Neural cell (in vitro differentiated cells): Measurements from ENCODE around the gene NARS2. TPM values are rescaled to one million over a fixed set of nuclear protein-coding genes. Genes with fewer than 3 reads are reported as not detected.
"Not testable (repeated sequence)": the region's sequence is repeated elsewhere in the genome, so short reads cannot be mapped to it uniquely, and the experiment has no call there.

Experiments
- H2AFZ ChIP-seq: fragments of 200-600, 300-800 bp; sonication (generic), shearing (Covaris generic); 2 replicates; pipeline ENCODE4 v1.6.0; 2014; ENCODE audit warnings: low read depth, mild to moderate bottlenecking, antibody characterized with exemption, low read length, moderate library complexity
- H3F3A ChIP-seq: fragments of 200-600 bp; shearing (Covaris generic); 2 replicates; pipeline ENCODE4 v1.6.1; 2016; ENCODE audit warnings: mild to moderate bottlenecking, moderate library complexity, mixed read lengths, antibody characterized with exemption, low read length; ENCODE audit not compliant: insufficient read depth, poor library complexity, severe bottlenecking
- H3K27ac ChIP-seq: fragments of 200-600, 300-800 bp; sonication (generic), shearing (Covaris generic); 2 replicates; pipeline ENCODE4 v1.5.1; 2014; ENCODE audit warnings: mild to moderate bottlenecking, low read length, moderate library complexity
- H3K27me3 ChIP-seq: fragments of 300-800, 200-600 bp; sonication (generic), shearing (Covaris generic); 2 replicates; pipeline ENCODE4 v1.6.0; 2014; ENCODE audit warnings: mild to moderate bottlenecking, low read depth, low read length, moderate library complexity; ENCODE audit not compliant: insufficient read depth
- H3K36me3 ChIP-seq: fragments of 300-800, 200-600 bp; sonication (generic), shearing (Covaris generic); 2 replicates; pipeline ENCODE4 v1.5.1; 2014; ENCODE audit warnings: mild to moderate bottlenecking, antibody characterized with exemption, low read length, moderate library complexity; ENCODE audit not compliant: insufficient read depth
- H3K4me2 ChIP-seq: fragments of 300-800, 200-600 bp; sonication (generic), shearing (Covaris generic); 2 replicates; pipeline ENCODE4 v1.6.0; 2014; ENCODE audit warnings: mild to moderate bottlenecking, low read length
- H3K4me3 ChIP-seq: fragments of 300-800, 200-600 bp; sonication (generic), shearing (Covaris generic); 2 replicates; pipeline ENCODE4 v1.5.1; 2014; ENCODE audit warnings: mild to moderate bottlenecking, low read length, moderate library complexity
- H3K79me2 ChIP-seq: fragments of 200-600 bp; shearing (Covaris generic); replicated peaks from 2 replicates; pipeline ENCODE4 v1.6.0; 2014; ENCODE audit warnings: mild to moderate bottlenecking, low read length, moderate library complexity; ENCODE audit not compliant: insufficient read depth
- H3K9ac ChIP-seq: fragments of 300-800, 200-600 bp; sonication (generic), shearing (Covaris generic); 2 replicates; pipeline ENCODE4 v1.6.1; 2016; ENCODE audit warnings: mild to moderate bottlenecking, low read length, mixed read lengths
- H3K9me2 ChIP-seq: fragments of 200-600 bp; shearing (Covaris generic); 2 replicates; pipeline ENCODE4 v1.6.1; 2016; ENCODE audit warnings: mild to moderate bottlenecking, low read length, mixed read lengths; ENCODE audit not compliant: insufficient read depth
- H3K9me3 ChIP-seq: fragments of 200-600, 300-800 bp; sonication (generic), shearing (Covaris generic); 2 replicates; pipeline ENCODE4 v1.6.1; 2016; ENCODE audit warnings: mild to moderate bottlenecking, mixed run types, low read length, moderate library complexity, mixed read lengths
- H4K20me1 ChIP-seq: fragments of 200-600 bp; shearing (Covaris generic); 2 replicates; pipeline ENCODE4 v1.6.1; 2016; ENCODE audit warnings: mild to moderate bottlenecking, mixed run types; ENCODE audit not compliant: insufficient read depth
- EP300 ChIP-seq: fragments of 450-650 bp; conservative IDR thresholded peaks from 2 replicates; pipeline ENCODE4 v1.6.1; 2014; ENCODE audit warnings: antibody characterized with exemption, mild to moderate bottlenecking, moderate library complexity; ENCODE audit not compliant: poor library complexity, severe bottlenecking
- MXI1 ChIP-seq: fragments of 450-650 bp; conservative IDR thresholded peaks from 2 replicates; pipeline ENCODE4 v1.6.1; 2014; ENCODE audit warnings: antibody characterized with exemption, mild to moderate bottlenecking; ENCODE audit not compliant: poor library complexity, severe bottlenecking
- RAD21 ChIP-seq: fragments of 450-650 bp; conservative IDR thresholded peaks from 2 replicates; pipeline ENCODE4 v1.6.1; 2014; ENCODE audit warnings: antibody characterized with exemption, mild to moderate bottlenecking, moderate library complexity
- SMC3 ChIP-seq: fragments of 450-650 bp; conservative IDR thresholded peaks from 2 replicates; pipeline ENCODE4 v1.6.1; 2014; ENCODE audit warnings: antibody characterized with exemption, mild to moderate bottlenecking, moderate library complexity; ENCODE audit not compliant: poor library complexity
- TAF1 ChIP-seq: IDR thresholded peaks from 2 replicates; pipeline ENCODE4 v1.6.1; 2012; ENCODE audit warnings: low read depth
- polyA plus RNA-seq: library from polyadenylated mRNA; depleted of rRNA; stranded (reverse); fragments of >200 nt; gene quantifications from 2 replicates; pipeline ENCODE4 v1.2.3, GENCODE V29; 2014
- TF ChIP-seq, protein P1 (sequence below): fragments of 450-650 bp; IDR thresholded peaks from 2 replicates; pipeline ENCODE4 v1.5.1; 2014; ENCODE audit warnings: antibody characterized with exemption, mild to moderate bottlenecking, moderate library complexity; ENCODE audit not compliant: poor library complexity, severe bottlenecking
- TF ChIP-seq, protein P2 (sequence below): IDR thresholded peaks from 2 replicates; pipeline ENCODE4 v1.6.1; 2012; ENCODE audit warnings: borderline replicate concordance

The NARS2 gene
- polyA plus RNA-seq, 1 donor from 2014 or later, result 39.6 TPM

DNA sequence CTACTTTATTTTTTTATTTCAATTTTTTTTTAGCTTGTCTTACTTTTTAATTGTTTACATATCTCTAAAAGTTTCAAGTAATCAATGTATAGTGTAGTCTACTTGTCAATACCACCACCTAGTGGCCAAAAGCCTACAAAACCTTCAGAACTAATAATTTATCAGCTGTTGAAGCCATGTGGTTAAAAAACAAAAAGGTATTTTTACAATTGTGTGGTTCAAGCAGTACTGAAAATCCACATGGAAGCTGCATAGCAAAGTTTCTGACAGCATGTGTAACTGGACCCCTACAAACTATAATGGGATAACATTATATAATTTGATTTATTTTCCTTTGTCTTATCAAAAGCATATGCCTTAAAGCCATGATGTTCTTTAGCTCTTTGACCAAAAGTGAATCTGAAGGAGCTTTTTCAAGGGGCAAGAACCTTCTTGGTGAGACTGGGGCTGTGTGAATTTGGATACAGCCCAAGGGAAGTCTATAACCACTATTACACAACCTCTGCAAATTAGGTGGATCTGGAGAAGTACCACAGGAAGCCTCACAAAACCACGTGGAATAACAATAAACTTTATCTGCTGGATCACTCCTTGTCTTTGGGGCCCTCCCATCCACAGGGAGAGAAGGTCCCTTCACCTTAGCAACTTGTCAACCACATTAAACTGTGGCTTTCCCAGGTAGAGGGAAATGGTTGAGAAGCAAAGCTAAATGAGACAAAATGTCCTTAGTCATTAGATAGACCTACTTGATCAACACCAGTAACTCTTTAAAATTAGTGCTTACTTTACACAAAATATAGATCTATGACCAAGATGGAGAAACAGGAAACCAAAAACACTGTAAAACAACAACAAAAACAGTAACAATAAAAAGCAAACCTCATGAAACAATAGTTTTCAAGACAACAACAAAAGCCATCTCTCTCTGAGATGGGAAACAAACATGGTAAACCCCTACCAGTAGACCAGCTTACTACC, 9.9 kb downstream of the NARS2 start:
- H3K79me2 ChIP-seq, result no peaks in the 10 kb centered on the region
- H3K36me3 ChIP-seq, result no peaks in the 10 kb centered on the region
- no peak overlapping the region for H3K27ac ChIP-seq
- H3F3A ChIP-seq, result no peaks in the 10 kb centered on the region
- TF ChIP-seq, protein P1, sequence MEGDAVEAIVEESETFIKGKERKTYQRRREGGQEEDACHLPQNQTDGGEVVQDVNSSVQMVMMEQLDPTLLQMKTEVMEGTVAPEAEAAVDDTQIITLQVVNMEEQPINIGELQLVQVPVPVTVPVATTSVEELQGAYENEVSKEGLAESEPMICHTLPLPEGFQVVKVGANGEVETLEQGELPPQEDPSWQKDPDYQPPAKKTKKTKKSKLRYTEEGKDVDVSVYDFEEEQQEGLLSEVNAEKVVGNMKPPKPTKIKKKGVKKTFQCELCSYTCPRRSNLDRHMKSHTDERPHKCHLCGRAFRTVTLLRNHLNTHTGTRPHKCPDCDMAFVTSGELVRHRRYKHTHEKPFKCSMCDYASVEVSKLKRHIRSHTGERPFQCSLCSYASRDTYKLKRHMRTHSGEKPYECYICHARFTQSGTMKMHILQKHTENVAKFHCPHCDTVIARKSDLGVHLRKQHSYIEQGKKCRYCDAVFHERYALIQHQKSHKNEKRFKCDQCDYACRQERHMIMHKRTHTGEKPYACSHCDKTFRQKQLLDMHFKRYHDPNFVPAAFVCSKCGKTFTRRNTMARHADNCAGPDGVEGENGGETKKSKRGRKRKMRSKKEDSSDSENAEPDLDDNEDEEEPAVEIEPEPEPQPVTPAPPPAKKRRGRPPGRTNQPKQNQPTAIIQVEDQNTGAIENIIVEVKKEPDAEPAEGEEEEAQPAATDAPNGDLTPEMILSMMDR, result peak; percentile 85
- peak; percentile 82 for TF ChIP-seq SMC3
- peak; percentile 90 for TF ChIP-seq RAD21
- TF ChIP-seq, protein P2, sequence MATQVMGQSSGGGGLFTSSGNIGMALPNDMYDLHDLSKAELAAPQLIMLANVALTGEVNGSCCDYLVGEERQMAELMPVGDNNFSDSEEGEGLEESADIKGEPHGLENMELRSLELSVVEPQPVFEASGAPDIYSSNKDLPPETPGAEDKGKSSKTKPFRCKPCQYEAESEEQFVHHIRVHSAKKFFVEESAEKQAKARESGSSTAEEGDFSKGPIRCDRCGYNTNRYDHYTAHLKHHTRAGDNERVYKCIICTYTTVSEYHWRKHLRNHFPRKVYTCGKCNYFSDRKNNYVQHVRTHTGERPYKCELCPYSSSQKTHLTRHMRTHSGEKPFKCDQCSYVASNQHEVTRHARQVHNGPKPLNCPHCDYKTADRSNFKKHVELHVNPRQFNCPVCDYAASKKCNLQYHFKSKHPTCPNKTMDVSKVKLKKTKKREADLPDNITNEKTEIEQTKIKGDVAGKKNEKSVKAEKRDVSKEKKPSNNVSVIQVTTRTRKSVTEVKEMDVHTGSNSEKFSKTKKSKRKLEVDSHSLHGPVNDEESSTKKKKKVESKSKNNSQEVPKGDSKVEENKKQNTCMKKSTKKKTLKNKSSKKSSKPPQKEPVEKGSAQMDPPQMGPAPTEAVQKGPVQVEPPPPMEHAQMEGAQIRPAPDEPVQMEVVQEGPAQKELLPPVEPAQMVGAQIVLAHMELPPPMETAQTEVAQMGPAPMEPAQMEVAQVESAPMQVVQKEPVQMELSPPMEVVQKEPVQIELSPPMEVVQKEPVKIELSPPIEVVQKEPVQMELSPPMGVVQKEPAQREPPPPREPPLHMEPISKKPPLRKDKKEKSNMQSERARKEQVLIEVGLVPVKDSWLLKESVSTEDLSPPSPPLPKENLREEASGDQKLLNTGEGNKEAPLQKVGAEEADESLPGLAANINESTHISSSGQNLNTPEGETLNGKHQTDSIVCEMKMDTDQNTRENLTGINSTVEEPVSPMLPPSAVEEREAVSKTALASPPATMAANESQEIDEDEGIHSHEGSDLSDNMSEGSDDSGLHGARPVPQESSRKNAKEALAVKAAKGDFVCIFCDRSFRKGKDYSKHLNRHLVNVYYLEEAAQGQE, result no peak
- no peak for TF ChIP-seq TAF1
- TF ChIP-seq EP300, result no peak
- peak; percentile 49 for TF ChIP-seq MXI1
- no peaks in the 10 kb centered on the region for H4K20me1 ChIP-seq
- H3K9ac ChIP-seq, result no peak overlapping the region
- no peak overlapping the region for H3K4me3 ChIP-seq
- no peak overlapping the region for H2AFZ ChIP-seq
- H3K4me2 ChIP-seq, result no peak overlapping the region
- H3K9me2 ChIP-seq, result no peaks in the 10 kb centered on the region
- no peaks in the 10 kb centered on the region for H3K27me3 ChIP-seq
- H3K9me3 ChIP-seq, result no peaks in the 10 kb centered on the region

DNA sequence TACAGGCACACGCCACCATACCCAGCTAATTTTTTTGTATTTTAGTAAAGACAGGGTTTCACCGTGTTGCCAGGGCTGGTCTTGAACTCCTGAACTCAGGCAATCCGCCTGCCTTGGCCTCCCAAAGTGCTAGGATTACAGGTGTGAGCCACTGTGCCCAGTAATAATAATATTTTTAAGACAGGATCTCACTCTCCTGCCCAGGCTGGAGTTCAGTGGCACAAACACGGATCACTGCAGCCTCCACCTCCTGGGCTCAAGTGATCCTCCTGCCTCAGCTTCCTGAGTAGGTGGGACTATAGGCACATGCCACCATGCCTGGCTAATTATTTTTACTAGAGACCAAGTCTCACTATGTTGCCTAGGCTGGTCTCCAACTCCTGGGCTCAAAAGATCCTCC, 10.6 kb downstream of the NARS2 start:
- not testable (repeated sequence) for H3K79me2 ChIP-seq, H3F3A ChIP-seq, H3K36me3 ChIP-seq

DNA sequence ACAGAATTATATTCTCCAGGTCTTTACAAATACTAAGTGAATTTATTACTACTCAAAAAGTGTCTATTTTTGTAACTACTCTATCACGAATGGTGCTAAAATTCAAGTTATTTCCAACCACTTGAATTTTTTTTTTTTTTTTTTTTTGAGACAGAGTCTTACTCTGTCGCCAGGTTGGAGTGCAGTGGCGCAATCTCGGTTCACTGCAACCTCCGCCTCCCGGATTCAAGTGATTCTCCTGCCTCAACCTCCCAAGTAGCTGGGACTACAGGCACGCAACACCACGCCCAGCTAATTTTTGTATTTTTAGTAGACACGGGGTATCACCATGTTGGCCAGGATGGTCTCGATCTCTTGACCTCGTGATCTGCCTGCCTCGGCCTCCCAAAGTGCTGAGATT, 11.6 kb downstream of the NARS2 start:
- not testable (repeated sequence) for H3F3A ChIP-seq, H3K4me3 ChIP-seq, H2AFZ ChIP-seq, H3K27me3 ChIP-seq, H3K79me2 ChIP-seq, H3K27ac ChIP-seq, H3K9me2 ChIP-seq, H3K9me3 ChIP-seq, H3K9ac ChIP-seq, H4K20me1 ChIP-seq, H3K4me2 ChIP-seq, H3K36me3 ChIP-seq

More for the DNA sequence above, 10.6 kb downstream of the NARS2 start:
- not testable (repeated sequence) for H3K9ac ChIP-seq, H3K27me3 ChIP-seq, H4K20me1 ChIP-seq, H3K4me3 ChIP-seq, H3K4me2 ChIP-seq, H2AFZ ChIP-seq, H3K27ac ChIP-seq, H3K9me2 ChIP-seq, H3K9me3 ChIP-seq
